Sigmoid colon (tissue), 7 donors: ENCODE measurements around the gene TSPAN3. TPM values are rescaled to one million over a fixed set of nuclear protein-coding genes. Genes with fewer than 3 reads are reported as not detected.

ENCODE experiments used
- DNase-seq: peaks from one replicate; pipeline ENCODE4 v3.0.0-alpha.2; 2019
- H3K27ac ChIP-seq, 4 donors: fragments of 200-600 bp; sonication (generic); one replicate each; pipeline ENCODE4 v1.5.1; 2016 to 2019; ENCODE audit warnings: mild to moderate bottlenecking in 1 of 4
- H3K27me3 ChIP-seq, 3 donors: fragments of 200-600 bp; sonication (generic); one replicate each; pipeline ENCODE4 v1.5.1; 2019; ENCODE audit warnings: mild to moderate bottlenecking in 1 of 3
- H3K36me3 ChIP-seq, 4 donors: fragments of 200-600 bp; sonication (generic); one replicate each; pipeline ENCODE4 v1.5.1; 2016 to 2019
- H3K4me1 ChIP-seq, 4 donors: fragments of 200-600 bp; sonication (generic); one replicate each; pipeline ENCODE4 v1.5.1; 2017 to 2019
- H3K4me3 ChIP-seq, 4 donors: fragments of 200-600 bp; sonication (generic); one replicate each; pipeline ENCODE4 v1.5.1; 2017 to 2019; ENCODE audit warnings: mild to moderate bottlenecking in 2 of 4, moderate library complexity in 1 of 4
- H3K9me3 ChIP-seq, 4 donors: fragments of 200-600 bp in 3 of 4; sonication (generic) in 3 of 4; one replicate each; pipeline versions ENCODE4 v1.5.1 to v1.6.1; 2013 to 2019
- EP300 ChIP-seq, 4 donors: sonication (generic); formaldehyde crosslinking; IDR thresholded peaks; one replicate each; pipeline ENCODE4 v1.6.1; 2017; ENCODE audit warnings: antibody characterized with exemption in 4 of 4
- POLR2A ChIP-seq, 2 donors: fragments of 450-650 bp; IDR thresholded peaks; one replicate each; pipeline ENCODE4 v1.6.1; 2016; ENCODE audit warnings: antibody characterized with exemption in 2 of 2, mild to moderate bottlenecking in 2 of 2, moderate library complexity in 2 of 2
- POLR2AphosphoS5 ChIP-seq, 4 donors: sonication (generic); formaldehyde crosslinking; IDR thresholded peaks; one replicate each; pipeline ENCODE4 v1.6.1; 2017; ENCODE audit warnings: antibody characterized with exemption in 4 of 4
- WGBS, 2 donors: extraction: QIAGEN DNeasy Blood & Tissue Kit; methylation state at CpG; one replicate each; pipeline ENCODE4 v1.1.7; 2013; 5-methylcytosine and 5-hydroxymethylcytosine counted together
- intact Hi-C: fragments of 100-400 bp; cut with DNase I; formaldehyde crosslinking; loops from one replicate; pipeline ENCODE4 v1.15.1; 2023
- polyA plus RNA-seq, 3 donors: library from polyadenylated mRNA; stranded (reverse); fragments of 200-250 nt; gene quantifications; one replicate each; pipeline ENCODE4 v1.2.3, GENCODE V29; 2013
- total RNA-seq, 4 donors: library from RNA; depleted of rRNA; stranded (reverse); fragments of >200 nt; gene quantifications; one replicate each; pipeline ENCODE4 v1.1.0, GENCODE V29; 2016
- TF ChIP-seq, protein P1 (sequence below), 4 experiments: fragments of 450-650 bp in 3 of 4; fragments of 200-600 bp in 1 of 4; IDR thresholded peaks; one replicate each; pipeline ENCODE4 v1.5.1; 2016 to 2019; ENCODE audit warnings: antibody characterized with exemption in 4 of 4, mild to moderate bottlenecking in 3 of 4, moderate library complexity in 2 of 4
- donor health status: healthy with polysubstance abuse.
- donor health status: Bipolar disorder and iron deficiency.
- donor health status: healthy.

TSPAN3 gene
- total and polyA plus RNA-seq, 7 donors, result 129 to 402 (median 166) TPM

DNA sequence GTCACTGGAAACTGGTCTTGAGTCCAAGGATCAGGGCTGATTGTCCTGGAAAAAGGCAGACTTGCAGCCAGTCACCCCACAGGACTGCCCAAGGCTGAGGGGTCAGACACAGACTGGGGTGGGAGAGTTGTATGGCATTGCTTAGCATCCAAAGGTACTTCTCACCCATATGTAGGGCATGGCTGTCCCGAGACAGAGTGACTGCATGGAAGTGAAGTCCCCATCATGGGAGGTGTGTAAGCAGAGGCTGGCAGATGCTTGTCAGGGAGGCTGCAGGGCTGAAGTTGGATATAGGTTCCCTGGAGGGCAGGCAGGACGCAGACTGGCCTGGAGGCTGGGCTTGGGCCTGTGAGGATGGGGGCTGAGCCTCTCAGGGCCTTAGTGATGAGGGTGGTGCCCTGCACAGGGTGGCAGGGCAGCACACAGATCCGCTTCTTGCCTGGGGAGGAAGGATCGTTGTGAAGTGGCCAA, 44.9 kb downstream of the TSPAN3 start:
- WGBS, 2 donors, result 88 to 91% methylated on average over 4 of the region's 4 CpGs
- Histone ChIP-seq H3K4me1 (peaks cover 0 to 13% (median 11%) of the 10 kb centered on the region in 4 donors), H3K36me3 (no peaks in the 10 kb centered on the region), H3K27ac (no peak overlapping the region), H3K27me3 (peaks cover 0 to 6% (median 4%) of the 10 kb centered on the region in 3 donors), H3K9me3 (no peaks in the 10 kb centered on the region), H3K4me3 (no peak overlapping the region)
- intact Hi-C loops, result no loop called here
- TF ChIP-seq, protein P1, sequence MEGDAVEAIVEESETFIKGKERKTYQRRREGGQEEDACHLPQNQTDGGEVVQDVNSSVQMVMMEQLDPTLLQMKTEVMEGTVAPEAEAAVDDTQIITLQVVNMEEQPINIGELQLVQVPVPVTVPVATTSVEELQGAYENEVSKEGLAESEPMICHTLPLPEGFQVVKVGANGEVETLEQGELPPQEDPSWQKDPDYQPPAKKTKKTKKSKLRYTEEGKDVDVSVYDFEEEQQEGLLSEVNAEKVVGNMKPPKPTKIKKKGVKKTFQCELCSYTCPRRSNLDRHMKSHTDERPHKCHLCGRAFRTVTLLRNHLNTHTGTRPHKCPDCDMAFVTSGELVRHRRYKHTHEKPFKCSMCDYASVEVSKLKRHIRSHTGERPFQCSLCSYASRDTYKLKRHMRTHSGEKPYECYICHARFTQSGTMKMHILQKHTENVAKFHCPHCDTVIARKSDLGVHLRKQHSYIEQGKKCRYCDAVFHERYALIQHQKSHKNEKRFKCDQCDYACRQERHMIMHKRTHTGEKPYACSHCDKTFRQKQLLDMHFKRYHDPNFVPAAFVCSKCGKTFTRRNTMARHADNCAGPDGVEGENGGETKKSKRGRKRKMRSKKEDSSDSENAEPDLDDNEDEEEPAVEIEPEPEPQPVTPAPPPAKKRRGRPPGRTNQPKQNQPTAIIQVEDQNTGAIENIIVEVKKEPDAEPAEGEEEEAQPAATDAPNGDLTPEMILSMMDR (IDR thresholded peaks at IDR 0.05), result no peak
- no peak for TF ChIP-seq EP300 (IDR thresholded peaks at IDR 0.05)
- TF ChIP-seq POLR2A (IDR thresholded peaks at IDR 0.05), result no peak
- no peak for TF ChIP-seq POLR2AphosphoS5 (IDR thresholded peaks at IDR 0.05)
- peak; percentile 22 for DNase-seq

- Histone ChIP-seq H3K4me1 (peaks cover 0 to 13% (median 11%) of the 10 kb centered on the region in 4 donors), H3K9me3 (no peaks in the 10 kb centered on the region), H3K27me3 (peaks cover 0 to 6% (median 4%) of the 10 kb centered on the region in 3 donors), H3K4me3 (no peak overlapping the region), H3K27ac (no peak overlapping the region), H3K36me3 (no peaks in the 10 kb centered on the region)
- TF ChIP-seq EP300 (IDR thresholded peaks at IDR 0.05) (no peak), POLR2AphosphoS5 (IDR thresholded peaks at IDR 0.05) (no peak), POLR2A (IDR thresholded peaks at IDR 0.05) (no peak)
- TF ChIP-seq, protein P1 (IDR thresholded peaks at IDR 0.05), result no peak
- peak; percentile 50 for DNase-seq
- WGBS, 2 donors, result 93 to 94% methylated on average over 15 of the region's 15 CpGs
- intact Hi-C loops, result no loop called here
Measured at GRCh38 chr15:77025083-77025901, 45.6 kb downstream of the TSPAN3 start.

- Histone ChIP-seq H3K4me1 (peaks cover 0 to 13% (median 11%) of the 10 kb centered on the region in 4 donors), H3K36me3 (no peaks in the 10 kb centered on the region), H3K4me3 (no peak overlapping the region), H3K9me3 (no peaks in the 10 kb centered on the region), H3K27me3 (peaks cover 0 to 5% (median 4%) of the 10 kb centered on the region in 3 donors), H3K27ac (no peak overlapping the region)
- 29 to 44% methylated on average over 17 of the region's 17 CpGs for WGBS, 2 donors
- intact Hi-C loops, result loop anchor here (1.0 kb wide), 1 partner anchor 519 kb away; no protein-coding TSS in a partner anchor
- DNase-seq, result peak; percentile 78
- TF ChIP-seq, protein P1 (IDR thresholded peaks at IDR 0.05), result peak; percentile 73 to 97 (median 91)
- TF ChIP-seq POLR2AphosphoS5 (IDR thresholded peaks at IDR 0.05), result no peak
Measured at GRCh38 chr15:77024273-77025082, 46.4 kb downstream of the TSPAN3 start.

DNA sequence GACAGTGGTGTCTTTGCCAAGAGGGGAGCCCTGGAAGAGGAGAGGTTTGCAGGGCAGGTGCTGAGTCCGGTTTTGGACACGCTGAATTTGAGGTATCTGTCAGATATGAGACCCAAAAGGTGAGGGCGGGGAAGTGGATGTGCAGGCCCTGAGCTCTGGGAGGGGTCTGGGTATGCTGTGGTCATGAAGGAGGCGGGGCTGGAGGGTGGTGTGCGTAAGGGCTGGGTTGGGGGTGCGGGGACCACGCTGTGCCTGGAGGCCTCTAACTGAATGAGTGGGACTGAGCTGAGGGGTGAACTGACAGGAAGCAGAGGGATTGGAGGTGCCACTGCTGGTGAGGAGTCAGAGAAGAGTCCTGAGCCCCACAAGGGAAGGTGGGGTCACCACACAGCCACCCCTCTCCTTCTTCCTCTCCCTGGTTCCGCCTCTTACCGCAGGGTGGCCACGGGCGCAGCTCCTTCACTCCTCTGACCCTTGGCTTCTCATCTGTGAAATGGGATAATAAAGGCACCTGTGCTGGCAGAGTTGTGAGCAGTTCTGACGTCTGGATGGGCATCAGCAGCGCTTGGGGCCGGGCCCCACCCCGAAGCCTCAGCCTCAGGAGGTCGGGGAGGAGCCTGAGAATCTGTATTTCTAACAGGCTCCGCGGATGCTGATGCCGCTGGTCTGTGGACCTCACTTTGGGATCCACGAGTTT, 47.2 kb downstream of the TSPAN3 start:
- WGBS, 2 donors, result 53 to 71% methylated on average over 20 of the region's 20 CpGs
- Histone ChIP-seq H3K9me3 (no peaks in the 10 kb centered on the region), H3K27ac (no peak overlapping the region), H3K36me3 (no peaks in the 10 kb centered on the region), H3K4me3 (no peak overlapping the region), H3K27me3 (peaks cover 0 to 4% (median 0%) of the 10 kb centered on the region in 3 donors), H3K4me1 (peaks cover 0 to 13% (median 11%) of the 10 kb centered on the region in 4 donors)
- intact Hi-C loops, result loop anchor here (1.0 kb wide), 1 partner anchor 520 kb away; no protein-coding TSS in a partner anchor
- no peak for DNase-seq
- TF ChIP-seq POLR2AphosphoS5 (IDR thresholded peaks at IDR 0.05) (no peak), POLR2A (IDR thresholded peaks at IDR 0.05) (no peak), EP300 (IDR thresholded peaks at IDR 0.05) (no peak)
- TF ChIP-seq, protein P1 (IDR thresholded peaks at IDR 0.05), result no peak
